Sigmoid colon (tissue), 7 donors: ENCODE results near the gene PDCL2. TPM values are rescaled to one million over a fixed set of nuclear protein-coding genes. Genes with fewer than 3 reads are reported as not detected.
A peak's percentile ranks its signal among the peaks of the same experiment; 100 is the strongest.
"Not testable (repeated sequence)": the region's sequence is repeated elsewhere in the genome, so short reads cannot be mapped to it uniquely, and the experiment has no call there.

Source experiments
- DNase-seq: peaks from one replicate; pipeline ENCODE4 v3.0.0-alpha.2; 2019
- H3K27ac ChIP-seq, 4 donors: fragments of 200-600 bp; sonication (generic); one replicate each; pipeline ENCODE4 v1.5.1; 2016 to 2019; ENCODE audit warnings: mild to moderate bottlenecking in 1 of 4
- H3K27me3 ChIP-seq, 3 donors: fragments of 200-600 bp; sonication (generic); one replicate each; pipeline ENCODE4 v1.5.1; 2019; ENCODE audit warnings: mild to moderate bottlenecking in 1 of 3
- H3K36me3 ChIP-seq, 4 donors: fragments of 200-600 bp; sonication (generic); one replicate each; pipeline ENCODE4 v1.5.1; 2016 to 2019
- H3K4me1 ChIP-seq, 4 donors: fragments of 200-600 bp; sonication (generic); one replicate each; pipeline ENCODE4 v1.5.1; 2017 to 2019
- H3K4me3 ChIP-seq, 4 donors: fragments of 200-600 bp; sonication (generic); one replicate each; pipeline ENCODE4 v1.5.1; 2017 to 2019; ENCODE audit warnings: mild to moderate bottlenecking in 2 of 4, moderate library complexity in 1 of 4
- H3K9me3 ChIP-seq, 4 donors: fragments of 200-600 bp in 3 of 4; sonication (generic) in 3 of 4; one replicate each; pipeline versions ENCODE4 v1.5.1 to v1.6.1; 2013 to 2019
- EP300 ChIP-seq, 4 donors: sonication (generic); formaldehyde crosslinking; IDR thresholded peaks; one replicate each; pipeline ENCODE4 v1.6.1; 2017; ENCODE audit warnings: antibody characterized with exemption in 4 of 4
- POLR2A ChIP-seq, 2 donors: fragments of 450-650 bp; IDR thresholded peaks; one replicate each; pipeline ENCODE4 v1.6.1; 2016; ENCODE audit warnings: antibody characterized with exemption in 2 of 2, mild to moderate bottlenecking in 2 of 2, moderate library complexity in 2 of 2
- POLR2AphosphoS5 ChIP-seq, 4 donors: sonication (generic); formaldehyde crosslinking; IDR thresholded peaks; one replicate each; pipeline ENCODE4 v1.6.1; 2017; ENCODE audit warnings: antibody characterized with exemption in 4 of 4
- WGBS, 2 donors: extraction: QIAGEN DNeasy Blood & Tissue Kit; methylation state at CpG; one replicate each; pipeline ENCODE4 v1.1.7; 2013; 5-methylcytosine and 5-hydroxymethylcytosine counted together
- intact Hi-C: fragments of 100-400 bp; cut with DNase I; formaldehyde crosslinking; loops from one replicate; pipeline ENCODE4 v1.15.1; 2023
- polyA plus RNA-seq, 3 donors: library from polyadenylated mRNA; stranded (reverse); fragments of 200-250 nt; gene quantifications; one replicate each; pipeline ENCODE4 v1.2.3, GENCODE V29; 2013
- total RNA-seq, 4 donors: library from RNA; depleted of rRNA; stranded (reverse); fragments of >200 nt; gene quantifications; one replicate each; pipeline ENCODE4 v1.1.0, GENCODE V29; 2016
- TF ChIP-seq, protein P1 (sequence below), 4 experiments: fragments of 450-650 bp in 3 of 4; fragments of 200-600 bp in 1 of 4; IDR thresholded peaks; one replicate each; pipeline ENCODE4 v1.5.1; 2016 to 2019; ENCODE audit warnings: antibody characterized with exemption in 4 of 4, mild to moderate bottlenecking in 3 of 4, moderate library complexity in 2 of 4
- donor health status: healthy with polysubstance abuse.
- donor health status: Bipolar disorder and iron deficiency.
- donor health status: healthy.

PDCL2 gene
- total and polyA plus RNA-seq, 7 donors, result not detected

DNA sequence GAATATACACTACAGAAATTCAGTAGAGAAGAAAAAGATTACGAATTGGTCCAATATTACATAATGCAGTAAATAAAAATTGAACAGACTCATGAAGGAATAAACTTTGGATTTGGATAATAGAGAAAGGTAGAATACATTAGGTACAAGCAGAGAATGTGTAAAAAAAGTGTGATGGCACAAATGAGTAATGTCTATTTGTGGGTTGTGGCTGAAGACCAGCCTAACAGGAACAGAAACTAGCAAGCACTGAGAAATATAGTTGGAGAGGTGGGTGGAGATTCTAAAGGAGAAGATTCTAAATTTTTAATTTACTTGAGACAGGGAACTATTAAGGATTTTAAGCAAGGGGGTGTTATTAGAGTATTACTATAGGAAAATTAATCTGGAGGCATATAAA, 30.2 kb downstream of the PDCL2 start:
- TF ChIP-seq POLR2AphosphoS5 (IDR thresholded peaks at IDR 0.05), result no peak
- TF ChIP-seq POLR2A (IDR thresholded peaks at IDR 0.05), result no peak
- no peak for TF ChIP-seq EP300 (IDR thresholded peaks at IDR 0.05)
- TF ChIP-seq, protein P1, sequence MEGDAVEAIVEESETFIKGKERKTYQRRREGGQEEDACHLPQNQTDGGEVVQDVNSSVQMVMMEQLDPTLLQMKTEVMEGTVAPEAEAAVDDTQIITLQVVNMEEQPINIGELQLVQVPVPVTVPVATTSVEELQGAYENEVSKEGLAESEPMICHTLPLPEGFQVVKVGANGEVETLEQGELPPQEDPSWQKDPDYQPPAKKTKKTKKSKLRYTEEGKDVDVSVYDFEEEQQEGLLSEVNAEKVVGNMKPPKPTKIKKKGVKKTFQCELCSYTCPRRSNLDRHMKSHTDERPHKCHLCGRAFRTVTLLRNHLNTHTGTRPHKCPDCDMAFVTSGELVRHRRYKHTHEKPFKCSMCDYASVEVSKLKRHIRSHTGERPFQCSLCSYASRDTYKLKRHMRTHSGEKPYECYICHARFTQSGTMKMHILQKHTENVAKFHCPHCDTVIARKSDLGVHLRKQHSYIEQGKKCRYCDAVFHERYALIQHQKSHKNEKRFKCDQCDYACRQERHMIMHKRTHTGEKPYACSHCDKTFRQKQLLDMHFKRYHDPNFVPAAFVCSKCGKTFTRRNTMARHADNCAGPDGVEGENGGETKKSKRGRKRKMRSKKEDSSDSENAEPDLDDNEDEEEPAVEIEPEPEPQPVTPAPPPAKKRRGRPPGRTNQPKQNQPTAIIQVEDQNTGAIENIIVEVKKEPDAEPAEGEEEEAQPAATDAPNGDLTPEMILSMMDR (IDR thresholded peaks at IDR 0.05), result no peak
- Histone ChIP-seq H3K4me3 (no peak overlapping the region), H3K27ac (no peak overlapping the region), H3K9me3 (no peaks in the 10 kb centered on the region), H3K36me3 (no peaks in the 10 kb centered on the region), H3K4me1 (no peaks in the 10 kb centered on the region), H3K27me3 (no peaks in the 10 kb centered on the region)
- WGBS, 2 donors, result 90 to 96% methylated on average over 1 of the region's 1 CpG
- no peak for DNase-seq
- intact Hi-C loops, result no loop called here

DNA sequence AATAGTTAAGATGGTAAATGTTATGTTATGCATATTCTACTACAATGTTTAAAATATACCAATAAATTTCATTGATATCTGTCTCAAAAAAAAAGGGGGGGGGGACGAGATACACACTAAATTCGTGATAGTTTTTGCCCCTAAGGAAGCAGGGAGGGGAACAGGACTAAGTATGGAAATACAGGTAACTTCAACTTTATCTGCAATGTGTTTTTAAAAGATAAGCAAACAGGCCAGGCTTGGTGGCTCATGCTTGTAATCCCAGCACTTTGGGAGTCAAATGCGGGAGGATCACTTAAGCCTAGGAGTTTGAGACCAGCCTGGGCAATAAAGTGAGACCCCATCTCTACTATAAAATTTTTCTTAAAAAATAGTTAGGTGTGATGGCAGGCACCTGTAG, 31.9 kb downstream of the PDCL2 start:
- no peak for TF ChIP-seq POLR2A (IDR thresholded peaks at IDR 0.05)
- no peak for TF ChIP-seq EP300 (IDR thresholded peaks at IDR 0.05)
- TF ChIP-seq POLR2AphosphoS5 (IDR thresholded peaks at IDR 0.05), result no peak
- TF ChIP-seq, protein P1 (IDR thresholded peaks at IDR 0.05), result no peak
- H3K27ac ChIP-seq, result no peak overlapping the region
- H3K4me3 ChIP-seq, result no peak overlapping the region
- intact Hi-C loops, result no loop called here
- WGBS, 2 donors, result 83% methylated on average over 3 of the region's 3 CpGs
- DNase-seq, result no peak
- no peaks in the 10 kb centered on the region for H3K9me3 ChIP-seq
- H3K36me3 ChIP-seq, result no peaks in the 10 kb centered on the region
- H3K4me1 ChIP-seq, result no peaks in the 10 kb centered on the region
- H3K27me3 ChIP-seq, result no peaks in the 10 kb centered on the region

DNA sequence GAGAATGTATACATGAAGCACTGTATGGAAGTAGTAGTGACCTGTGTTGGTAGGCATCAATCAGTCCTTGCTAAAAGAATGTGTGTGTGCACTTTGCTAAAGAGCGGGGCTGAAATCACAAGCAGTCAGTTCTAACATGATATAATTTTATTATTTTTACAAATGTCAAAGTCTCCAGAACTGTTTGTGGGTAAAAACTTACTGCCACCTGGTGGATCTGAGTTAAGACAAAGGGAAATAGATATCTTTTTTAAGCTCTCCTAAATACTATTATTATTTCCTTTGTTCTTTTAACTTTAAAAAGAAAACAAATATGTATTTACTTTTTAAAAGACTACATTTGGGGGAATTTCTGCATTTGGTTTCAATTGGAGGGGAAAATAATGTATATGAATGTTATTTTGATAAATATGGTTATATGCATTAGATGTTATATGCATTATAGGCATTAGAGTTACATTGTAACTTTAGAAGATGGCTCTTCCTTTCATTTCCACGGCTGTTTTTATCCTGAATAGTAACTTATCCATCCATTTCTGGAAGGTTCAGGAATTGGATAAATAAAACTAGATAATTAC, 37.5 kb downstream of the PDCL2 start:
- intact Hi-C loops, result loop anchor here (2.0 to 10.0 kb wide), 2 partner anchors 110 to 208 kb away; partner anchors contain the start of gene SRD5A3
- 20 to 57% methylated on average over 2 of the region's 2 CpGs for WGBS, 2 donors
- Histone ChIP-seq H3K9me3 (no peaks in the 10 kb centered on the region), H3K36me3 (no peaks in the 10 kb centered on the region), H3K27ac (no peak overlapping the region), H3K27me3 (no peaks in the 10 kb centered on the region), H3K4me3 (no peak overlapping the region), H3K4me1 (peaks cover 0 to 15% (median 4%) of the 10 kb centered on the region in 4 donors)
- TF ChIP-seq, protein P1 (IDR thresholded peaks at IDR 0.05), result peak in 3 of 4 experiments; percentile 8 to 44 (median 20)
- TF ChIP-seq POLR2A (IDR thresholded peaks at IDR 0.05), result no peak
- no peak for DNase-seq

DNA sequence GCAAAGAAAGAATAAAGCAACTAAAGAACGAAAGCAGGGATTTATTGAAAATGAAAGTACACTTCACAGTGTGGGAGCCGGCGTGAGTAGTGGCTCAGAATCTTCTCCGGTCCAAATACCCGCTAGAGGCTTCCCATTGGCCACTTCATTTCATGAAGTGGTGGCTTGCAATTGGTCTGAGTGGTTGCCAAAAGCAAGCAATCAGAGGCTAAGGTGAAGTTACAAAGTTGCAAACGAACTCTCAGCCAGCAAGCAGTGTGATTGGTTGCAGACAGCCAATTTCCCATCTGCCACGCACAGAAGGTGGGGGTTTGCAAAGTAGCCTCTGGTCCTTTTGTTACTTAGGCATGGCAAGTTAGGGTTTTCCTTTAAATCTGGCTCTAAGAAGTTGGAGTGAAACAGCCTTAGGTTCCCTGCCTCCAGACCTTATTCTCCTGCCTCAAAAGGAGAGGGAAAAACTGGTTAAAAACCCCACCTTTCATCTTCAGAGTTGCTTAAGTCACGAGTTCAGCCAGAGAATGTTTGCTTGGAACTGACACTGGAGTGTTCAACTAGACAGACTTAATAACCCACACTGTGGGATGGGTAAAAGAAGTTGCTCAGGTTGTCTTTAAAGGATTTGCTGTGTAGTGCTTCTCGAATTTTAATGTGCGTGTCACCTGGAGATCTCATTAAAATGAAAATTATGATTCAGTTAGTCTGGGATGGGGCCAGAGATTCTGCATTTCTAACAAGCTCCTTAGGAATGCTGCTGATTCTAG, 38.4 kb downstream of the PDCL2 start:
- Histone ChIP-seq H3K4me1 (peaks cover 0 to 15% (median 4%) of the 10 kb centered on the region in 4 donors), H3K9me3 (no peaks in the 10 kb centered on the region), H3K27ac (peak overlapping the region in 3 of 4 donors; percentile 61 to 80 (median 72)), H3K4me3 (peak overlapping the region; percentile 9 to 46 (median 37)), H3K36me3 (no peaks in the 10 kb centered on the region), H3K27me3 (no peaks in the 10 kb centered on the region)
- 72 to 75% methylated on average over 10 of the region's 10 CpGs for WGBS, 2 donors
- peak; percentile 81 for DNase-seq
- TF ChIP-seq EP300 (IDR thresholded peaks at IDR 0.05), result no peak
- peak in 1 of 4 donors; percentile 42 for TF ChIP-seq POLR2AphosphoS5 (IDR thresholded peaks at IDR 0.05)
- intact Hi-C loops, result loop anchor here (2.0 to 10.0 kb wide), 2 partner anchors 109 to 207 kb away; partner anchors contain the start of gene SRD5A3

DNA sequence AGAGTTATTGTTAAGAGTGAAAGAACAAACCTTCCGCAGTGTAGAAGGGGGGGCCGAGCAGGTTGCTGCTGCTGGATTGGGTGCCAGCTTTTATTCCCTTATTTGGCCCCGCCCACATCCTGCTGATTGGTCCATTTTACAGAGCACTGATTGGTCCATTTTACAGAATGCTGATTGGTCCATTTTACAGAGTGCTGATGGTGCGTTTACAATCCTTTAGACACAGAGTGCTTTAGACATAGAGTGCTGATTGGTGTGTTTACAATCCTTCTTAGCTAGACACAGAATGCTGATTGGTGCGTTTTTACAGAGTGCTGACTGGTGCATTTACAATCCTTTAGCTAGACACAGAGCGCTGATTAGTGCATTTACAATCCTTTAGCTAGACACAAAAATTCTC, 40.1 kb downstream of the PDCL2 start:
- intact Hi-C loops, result loop anchor here (10.0 kb wide), 1 partner anchor 107 kb away; no protein-coding TSS in a partner anchor
- H3K9me3 ChIP-seq, H3K4me3 ChIP-seq, DNase-seq, H3K27me3 ChIP-seq, H3K36me3 ChIP-seq, H3K27ac ChIP-seq: not testable (repeated sequence)
- peaks cover 0 to 23% (median 8%) of the 10 kb centered on the region in 4 donors for H3K4me1 ChIP-seq
- WGBS, 2 donors, result 84 to 93% methylated on average over 6 of the region's 6 CpGs
